ENCODE data around the gene NUDT22. TPM values are rescaled to one million over a fixed set of nuclear protein-coding genes. Genes with fewer than 3 reads are reported as not detected.

Gene NUDT22
- 37.1 and 57.7 TPM in 2 replicates for total RNA-seq

DNA sequence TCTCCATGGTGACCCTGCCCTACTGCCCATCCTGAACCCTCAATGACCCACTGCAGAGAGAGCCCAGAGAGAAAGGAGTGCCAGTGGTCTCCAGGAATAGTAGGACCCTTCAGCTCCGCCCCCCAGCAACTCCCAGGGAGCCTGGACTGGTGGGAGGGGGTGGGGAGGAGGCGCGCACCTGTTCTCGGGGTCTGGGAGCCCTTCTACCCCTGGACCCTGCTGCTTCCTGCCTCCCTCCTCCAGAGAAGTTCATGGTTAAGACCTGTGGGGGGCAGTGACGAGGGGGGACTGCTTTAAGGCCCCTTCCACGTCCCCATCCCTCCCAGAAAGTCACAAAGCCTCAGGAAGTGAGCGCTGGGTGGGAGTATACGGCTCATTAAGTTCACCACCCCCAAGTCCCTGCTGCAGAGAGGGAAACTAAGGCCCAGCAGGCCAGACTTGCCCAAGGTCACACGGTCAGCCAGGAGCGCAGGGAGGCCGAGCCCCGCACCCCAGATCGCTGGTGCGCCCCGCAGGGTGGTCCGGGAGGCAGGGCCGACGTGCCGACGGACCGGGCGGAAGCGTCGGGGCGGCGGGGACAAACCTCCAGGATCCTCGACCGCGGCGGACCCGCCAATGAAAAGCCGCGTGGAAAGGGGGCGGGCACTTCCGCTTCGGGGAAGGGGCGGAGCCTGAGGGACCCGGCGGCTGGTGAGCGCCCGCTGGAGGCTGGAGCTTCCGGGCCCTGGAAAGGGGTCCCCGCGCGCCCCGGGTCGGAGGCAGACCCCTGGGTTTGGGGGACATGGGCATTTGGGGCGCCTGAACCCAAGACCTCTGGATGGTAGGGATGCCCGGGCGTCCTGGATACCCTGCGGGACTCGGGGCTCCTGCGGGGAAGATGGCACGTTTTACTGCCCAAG, at the start of gene NUDT22, which contains the start of gene TRPT1:
NUDT22 (plus strand) TSS at position 667 of the 899 bp plus-strand sequence. CDS start 379 bp downstream, outside the sequence.
TRPT1 (minus strand) TSS at position 579 of the 899 bp plus-strand sequence; CDS start at position 253, 326 bp downstream.

GRCh38 chr11:64185693-64186491, 40.2 kb upstream of the NUDT22 start, which contains the start of gene STIP1:
Gene STIP1, plus strand, starts transcription at chr11:64186171. Its CDS starts 91 bp downstream, at chr11:64186262.

DNA sequence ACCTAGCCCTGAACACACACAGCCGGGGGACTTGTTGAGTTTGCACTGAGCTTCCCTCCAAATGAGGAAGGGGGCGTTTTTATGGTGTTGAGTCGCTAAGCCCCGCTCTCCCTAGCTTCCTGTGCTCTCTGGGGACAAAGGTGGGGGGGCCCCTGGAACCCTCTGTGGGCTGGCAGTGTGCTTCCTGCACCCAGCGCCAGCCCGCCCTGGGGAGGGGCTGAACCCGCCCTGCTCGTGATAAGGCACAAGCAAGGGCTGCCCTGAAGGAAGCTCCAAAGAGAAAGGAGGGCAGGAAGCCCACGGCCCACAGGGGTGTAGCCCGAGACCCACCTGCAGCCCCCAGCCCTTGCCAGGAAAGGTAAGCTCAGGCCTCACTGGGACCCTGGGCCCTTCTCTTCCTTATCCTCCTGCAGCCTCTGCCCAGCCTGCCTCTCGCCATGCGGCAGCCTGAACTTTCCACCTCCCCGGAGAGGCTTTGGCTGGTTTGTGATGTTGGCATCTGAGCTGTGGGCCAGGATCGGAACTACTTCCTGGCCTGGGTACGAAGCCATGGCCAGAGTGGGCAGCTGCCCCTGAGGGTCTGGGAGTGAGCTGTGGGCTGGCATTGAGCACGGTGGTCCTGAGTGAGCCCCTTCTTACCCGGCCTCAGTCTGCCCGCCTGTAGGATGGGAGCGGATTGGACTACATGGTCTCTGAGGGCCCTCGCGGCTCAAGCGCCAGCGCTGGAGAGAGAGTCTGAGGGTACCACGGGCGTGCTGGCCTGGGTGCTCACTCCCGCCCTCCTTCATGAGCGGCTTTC, 19.4 kb upstream of the NUDT22 start, which contains the start of gene FERMT3:
FERMT3 (plus strand) TSS at position 265 of the 799 bp plus-strand sequence. CDS start 644 bp downstream, outside the sequence.

DNA sequence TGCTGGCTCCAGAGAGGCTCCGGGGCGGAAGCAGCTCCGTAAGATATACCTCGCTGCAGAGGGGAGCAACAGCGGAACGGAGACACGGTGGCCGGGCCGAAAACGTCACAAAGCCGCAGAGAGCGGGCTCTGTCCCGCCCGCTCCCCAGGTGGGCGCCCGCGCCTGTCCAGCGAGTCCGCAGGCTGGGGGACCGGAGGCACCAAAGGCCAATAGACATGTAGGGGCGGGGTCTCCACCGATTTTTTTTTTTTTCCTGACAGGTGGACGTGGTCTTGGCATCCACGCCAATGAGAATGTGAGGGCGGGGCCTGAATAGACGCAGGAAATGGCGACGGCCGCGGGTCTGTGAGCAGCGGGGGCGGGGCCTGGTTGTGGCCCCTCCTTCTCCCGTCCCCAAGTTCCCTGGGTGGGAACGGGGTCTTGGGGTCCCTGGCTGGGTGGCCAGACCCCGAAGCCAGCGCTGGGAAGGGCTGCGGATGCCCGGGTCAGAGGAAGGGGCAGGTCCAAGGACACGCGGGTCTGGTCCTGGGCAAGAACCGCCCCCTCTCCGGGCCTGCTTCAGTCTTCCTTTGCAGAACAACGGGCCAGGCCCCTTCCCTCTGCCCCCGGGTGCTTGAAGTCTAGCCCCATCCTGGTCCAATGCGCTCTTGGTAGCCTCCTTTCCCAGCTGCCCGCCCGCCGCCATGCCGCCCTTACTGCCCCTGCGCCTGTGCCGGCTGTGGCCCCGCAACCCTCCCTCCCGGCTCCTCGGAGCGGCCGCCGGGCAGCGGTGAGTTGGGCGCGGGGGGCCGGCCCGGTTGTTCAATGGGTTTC, 4.3 kb downstream of the NUDT22 start, which contains the start of gene DNAJC4:
DNAJC4 (plus strand) TSS at position 378 of the 814 bp plus-strand sequence; CDS start at position 685, 307 bp downstream.

GRCh38 chr11:64233913-64234586, 8.0 kb downstream of the NUDT22 start, which contains the start of gene VEGFB:
Gene VEGFB, plus strand, starts transcription at chr11:64234584. Its CDS starts 250 bp downstream, at chr11:64234834.

GRCh38 chr11:64240435-64241240, 14.6 kb downstream of the NUDT22 start, which contains the start of gene FKBP2:
Gene FKBP2, plus strand, starts transcription at chr11:64241095. Its CDS starts 1,293 bp downstream, at chr11:64242388.

GRCh38 chr11:64246871-64247728, 21.0 kb downstream of the NUDT22 start, which contains the start of gene PPP1R14B:
Gene PPP1R14B, minus strand, starts transcription at chr11:64246943. Its CDS starts 270 bp downstream, at chr11:64246673.

DNA sequence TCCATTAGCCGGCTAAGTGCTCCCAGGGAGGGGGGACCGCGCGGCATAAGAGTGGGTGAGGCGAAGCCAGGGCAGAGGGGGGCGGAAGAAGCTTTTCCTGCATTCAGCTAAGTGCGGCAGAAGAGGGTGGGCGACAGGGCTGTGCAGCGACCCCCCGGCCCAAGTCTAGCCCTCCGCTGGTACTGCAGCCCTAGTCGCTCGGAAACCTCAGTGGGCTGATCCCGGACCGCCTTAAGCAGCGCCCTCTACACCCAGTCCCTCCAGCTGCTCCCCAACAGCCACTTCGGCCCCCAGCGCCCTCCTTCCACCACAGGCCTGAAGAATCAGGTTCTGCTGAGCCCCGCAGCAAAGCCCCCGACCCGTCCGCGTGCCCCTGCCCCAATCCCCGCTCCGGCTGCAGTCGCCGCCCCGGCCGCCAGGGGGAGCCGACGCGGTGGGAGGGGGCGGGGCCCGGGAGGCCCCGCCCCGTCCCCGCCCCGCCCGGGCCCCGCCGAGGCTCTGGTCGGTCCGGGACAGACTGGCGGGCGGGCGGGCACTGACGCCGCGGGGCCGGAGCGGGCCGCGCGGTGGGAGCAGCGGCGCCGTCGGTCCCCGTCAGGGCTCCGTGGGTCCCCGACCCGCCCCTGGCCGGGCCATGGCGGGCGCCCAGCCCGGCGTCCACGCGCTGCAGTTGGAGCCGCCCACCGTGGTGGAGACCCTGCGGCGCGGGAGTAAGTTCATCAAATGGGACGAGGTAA, 25.1 kb downstream of the NUDT22 start, which contains the start of gene PLCB3:
PLCB3 (plus strand) TSS at position 515 of the 737 bp plus-strand sequence; CDS start at position 635, 120 bp downstream.

Other genes with a start within 250 kb of the NUDT22 start
- gene OTUB1, start 239.8 kb upstream of the NUDT22 start, total RNA-seq = 44.6 and 45.5 TPM in 2 replicates
- gene FLRT1, start 190.3 kb upstream of the NUDT22 start, total RNA-seq = 0.09 and 0.16 TPM in 2 replicates
- 16.9 and 17.7 TPM in 2 replicates for gene MACROD1, start 60.2 kb upstream of the NUDT22 start, total RNA-seq
- 87.2 and 125 TPM in 2 replicates for gene STIP1, start 40.1 kb upstream of the NUDT22 start, total RNA-seq
- 2.0 and 3.3 TPM in 2 replicates for gene FERMT3, start 19.6 kb upstream of the NUDT22 start, total RNA-seq
- 29.6 and 35.1 TPM in 2 replicates for gene TRPT1, start 88 bp upstream of the NUDT22 start, total RNA-seq
- gene DNAJC4, start 4.3 kb downstream of the NUDT22 start, total RNA-seq = 9.1 and 11.7 TPM in 2 replicates
- 21.6 and 22.1 TPM in 2 replicates for gene VEGFB, start 8.3 kb downstream of the NUDT22 start, total RNA-seq
- 64.7 and 76.0 TPM in 2 replicates for gene FKBP2, start 14.8 kb downstream of the NUDT22 start, total RNA-seq
- gene PPP1R14B, start 20.7 kb downstream of the NUDT22 start, total RNA-seq = 93.2 and 113 TPM in 2 replicates
- gene PLCB3, start 25.3 kb downstream of the NUDT22 start, total RNA-seq = 25.8 and 28.4 TPM in 2 replicates
- gene BAD, start 58.4 kb downstream of the NUDT22 start, total RNA-seq = 43.1 and 65.1 TPM in 2 replicates
- 6.5 and 7.9 TPM in 2 replicates for gene GPR137, start 59.6 kb downstream of the NUDT22 start, total RNA-seq
- 0.09 TPM in 1 of 2 replicates, not detected in the other for gene KCNK4, start 65.0 kb downstream of the NUDT22 start, total RNA-seq
- 0.43 and 0.95 TPM in 2 replicates for gene CATSPERZ, start 74.1 kb downstream of the NUDT22 start, total RNA-seq
- gene ESRRA, start 79.2 kb downstream of the NUDT22 start, total RNA-seq = 21.6 and 31.4 TPM in 2 replicates
- gene TRMT112, start 91.3 kb downstream of the NUDT22 start, total RNA-seq = 240 and 246 TPM in 2 replicates
- 399 and 404 TPM in 2 replicates for gene PRDX5, start 91.8 kb downstream of the NUDT22 start, total RNA-seq
- gene CCDC88B, start 113.9 kb downstream of the NUDT22 start, total RNA-seq = 1.3 and 1.7 TPM in 2 replicates
- gene RPS6KA4, start 132.9 kb downstream of the NUDT22 start, total RNA-seq = 28.7 and 37.2 TPM in 2 replicates